Measurements from ENCODE around the gene CD300C. TPM values are rescaled to one million over a fixed set of nuclear protein-coding genes. Genes with fewer than 3 reads are reported as not detected.

Gene CD300C
- total RNA-seq, 4 donors from 2014 or later = 0.39 to 4.6 (median 1.6) TPM

GRCh38 chr17:74536890-74537289 is 9.0 kb downstream of the CD300C start:
- peaks cover 0 to 10% (median 0%) of the 10 kb centered on the region in 4 donors for H3K27me3 ChIP-seq
- peaks cover 0 to 5% (median 2%) of the 10 kb centered on the region in 4 donors for H3K9me3 ChIP-seq
- H3K27ac ChIP-seq (replicated peaks in 1 of 4) = no peak overlapping the region
- TF ChIP-seq EP300 (IDR thresholded peaks at IDR 0.05) = no peak
- no peak for TF ChIP-seq POLR2AphosphoS5 (IDR thresholded peaks at IDR 0.05)
- TF ChIP-seq CTCF (IDR thresholded peaks at IDR 0.05) = no peak
- no peak for TF ChIP-seq POLR2A (IDR thresholded peaks at IDR 0.05; ENCODE audit: low read depth)
- DNase-seq (ENCODE audit: extremely low spot score) = no peak
- intact Hi-C loops (cut with DNase I) = loop anchor here (10.0 kb wide), 1 partner anchor 62 kb away; no protein-coding TSS in a partner anchor
- H3K4me1 ChIP-seq = no peaks in the 10 kb centered on the region
- no peak overlapping the region for H3K4me3 ChIP-seq
- WGBS = 66% methylated on average over 3 of the region's 3 CpGs
- H3K36me3 ChIP-seq = no peaks in the 10 kb centered on the region

GRCh38 chr17:74532115-74532514 is 13.8 kb downstream of the CD300C start:
- TF ChIP-seq CTCF (IDR thresholded peaks at IDR 0.05) (no peak), POLR2AphosphoS5 (IDR thresholded peaks at IDR 0.05) (peak in 1 of 2 donors; percentile 68)
- H3K27ac ChIP-seq (replicated peaks in 1 of 4) = no peak overlapping the region
- H3K4me1 ChIP-seq = no peaks in the 10 kb centered on the region
- peaks cover 0 to 5% (median 2%) of the 10 kb centered on the region in 4 donors for H3K9me3 ChIP-seq
- no peaks in the 10 kb centered on the region for H3K36me3 ChIP-seq
- intact Hi-C loops (cut with DNase I) = loop anchor here (10.0 kb wide), 1 partner anchor 57 kb away; no protein-coding TSS in a partner anchor
- H3K27me3 ChIP-seq = peaks cover 0 to 14% (median 0%) of the 10 kb centered on the region in 4 donors
- 55% methylated on average over 10 of the region's 10 CpGs for WGBS
- H3K4me3 ChIP-seq = peak overlapping the region in 2 of 4 donors; percentile 8 to 24
- no peak for DNase-seq (ENCODE audit: extremely low spot score)

GRCh38 chr17:74531231-74531761 is 14.6 kb downstream of the CD300C start, which contains the start of gene CD300LB:
Gene CD300LB (minus strand): TSS chr17:74531475. CDS start chr17:74531350, 125 bp downstream.
- H3K9me3 ChIP-seq = peaks cover 0 to 5% (median 2%) of the 10 kb centered on the region in 4 donors
- no peak within 1 kb of the TSS for H3K27ac ChIP-seq (replicated peaks in 1 of 4)
- TF ChIP-seq POLR2AphosphoS5 (IDR thresholded peaks at IDR 0.05) = no peak
- no peak for TF ChIP-seq CTCF (IDR thresholded peaks at IDR 0.05)
- no peak for TF ChIP-seq EP300 (IDR thresholded peaks at IDR 0.05)
- TF ChIP-seq POLR2A (IDR thresholded peaks at IDR 0.05; ENCODE audit: low read depth) = no peak
- H3K4me3 ChIP-seq = peak within 1 kb of the TSS in 1 of 4 donors; percentile 24
- 65% methylated on average over 10 of the region's 10 CpGs for WGBS
- no peak for DNase-seq (ENCODE audit: extremely low spot score)
- intact Hi-C loops (cut with DNase I) = loop anchor here (10.0 kb wide), 1 partner anchor 56 kb away; no protein-coding TSS in a partner anchor
- H3K36me3 ChIP-seq = no peaks in the 10 kb centered on the region
- H3K27me3 ChIP-seq = peaks cover 0 to 14% (median 0%) of the 10 kb centered on the region in 4 donors
- H3K4me1 ChIP-seq = no peaks in the 10 kb centered on the region

GRCh38 chr17:74530831-74531150 is 15.1 kb downstream of the CD300C start:
- Histone ChIP-seq H3K36me3 (no peaks in the 10 kb centered on the region), H3K4me3 (no peak overlapping the region), H3K4me1 (no peaks in the 10 kb centered on the region), H3K9me3 (peaks cover 0 to 5% (median under 1%) of the 10 kb centered on the region in 4 donors), H3K27me3 (peaks cover 0 to 14% (median 0%) of the 10 kb centered on the region in 4 donors), H3K27ac (replicated peaks in 1 of 4) (no peak overlapping the region)
- no peak for DNase-seq (ENCODE audit: extremely low spot score)
- intact Hi-C loops (cut with DNase I) = loop anchor here (10.0 kb wide), 1 partner anchor 56 kb away; no protein-coding TSS in a partner anchor
- TF ChIP-seq CTCF (IDR thresholded peaks at IDR 0.05) (no peak), POLR2AphosphoS5 (IDR thresholded peaks at IDR 0.05) (no peak)
- WGBS = 68% methylated on average over 5 of the region's 5 CpGs

GRCh38 chr17:74529243-74529642 is 16.7 kb downstream of the CD300C start:
- peak; percentile 77 for DNase-seq (ENCODE audit: extremely low spot score)
- H3K4me1 ChIP-seq = no peaks in the 10 kb centered on the region
- TF ChIP-seq POLR2A (IDR thresholded peaks at IDR 0.05; ENCODE audit: low read depth) (no peak), POLR2AphosphoS5 (IDR thresholded peaks at IDR 0.05) (no peak), CTCF (IDR thresholded peaks at IDR 0.05) (no peak), EP300 (IDR thresholded peaks at IDR 0.05) (no peak)
- intact Hi-C loops (cut with DNase I) = no loop called here
- no peak overlapping the region for H3K4me3 ChIP-seq
- peaks cover 0 to 22% (median 0%) of the 10 kb centered on the region in 4 donors for H3K27me3 ChIP-seq
- H3K27ac ChIP-seq (replicated peaks in 1 of 4) = no peak overlapping the region
- H3K36me3 ChIP-seq = no peaks in the 10 kb centered on the region
- no peaks in the 10 kb centered on the region for H3K9me3 ChIP-seq
- WGBS = 93% methylated on average over 5 of the region's 5 CpGs

Data from esophagus muscularis mucosa (tissue), 4 donors.